Erythroblast (primary cell): ENCODE data around the gene ALOXE3.

Source experiments
- GATA1 ChIP-seq: IDR thresholded peaks from 2 replicates; pipeline ENCODE4 v1.6.1; 2011; ENCODE audit warnings: low read depth, mild to moderate bottlenecking, control low read depth, low read length, moderate library complexity
- POLR2A ChIP-seq: IDR thresholded peaks from 2 replicates; pipeline ENCODE4 v1.6.1; 2011; ENCODE audit warnings: mild to moderate bottlenecking, low read length

GRCh38 chr17:8110456-8110804 lies 7.9 kb downstream of the ALOXE3 start:
- no peak for TF ChIP-seq POLR2A
- TF ChIP-seq GATA1 = no peak
